Measurements from ENCODE around the gene ITGA6. TPM values are rescaled to one million over a fixed set of nuclear protein-coding genes. Genes with fewer than 3 reads are reported as not detected.

The ITGA6 gene
- total RNA-seq, 6 experiments from 2014 or later: 10.7 to 26.8 (median 17.2) TPM

DNA sequence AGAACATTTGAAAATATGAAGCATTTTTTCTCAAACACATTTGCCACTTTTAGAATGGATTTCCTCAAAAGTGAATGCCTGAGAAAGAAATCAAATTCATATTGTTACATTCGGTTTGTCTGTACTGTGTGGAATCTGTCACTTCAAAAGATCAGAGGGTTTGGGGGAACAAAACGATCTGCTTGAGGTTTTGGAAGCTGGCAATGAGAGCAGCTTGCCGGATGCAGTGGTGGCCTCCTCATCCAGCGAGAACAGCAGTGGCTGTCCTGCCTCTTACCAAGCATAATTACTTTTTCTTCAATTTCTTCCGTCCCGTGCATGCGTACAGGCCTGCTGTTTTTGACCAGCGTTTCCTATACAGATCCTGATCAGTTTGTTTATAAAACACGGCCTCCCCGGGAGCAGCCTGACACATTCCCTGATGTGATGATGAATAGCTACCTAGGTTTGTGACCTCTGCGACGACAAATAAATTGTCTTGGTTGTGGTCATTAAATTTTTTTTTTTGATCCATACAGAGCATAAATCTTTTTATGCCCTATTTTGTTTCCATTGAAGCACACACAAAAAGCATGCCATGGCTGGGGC is 45.2 kb downstream of the ITGA6 start:
- no peaks in the 10 kb centered on the region for H3K36me3 ChIP-seq
- 85% methylated on average over 7 of the region's 12 CpGs for WGBS (ENCODE audit: insufficient coverage, low coverage, low lambda C conversion rate, missing lambda C conversion rate)
- DNase-seq: no peak
- intact Hi-C loops (cut with DNase I): no loop called here
- H3K4me3 ChIP-seq: no peak overlapping the region
- TF ChIP-seq, protein P1, sequence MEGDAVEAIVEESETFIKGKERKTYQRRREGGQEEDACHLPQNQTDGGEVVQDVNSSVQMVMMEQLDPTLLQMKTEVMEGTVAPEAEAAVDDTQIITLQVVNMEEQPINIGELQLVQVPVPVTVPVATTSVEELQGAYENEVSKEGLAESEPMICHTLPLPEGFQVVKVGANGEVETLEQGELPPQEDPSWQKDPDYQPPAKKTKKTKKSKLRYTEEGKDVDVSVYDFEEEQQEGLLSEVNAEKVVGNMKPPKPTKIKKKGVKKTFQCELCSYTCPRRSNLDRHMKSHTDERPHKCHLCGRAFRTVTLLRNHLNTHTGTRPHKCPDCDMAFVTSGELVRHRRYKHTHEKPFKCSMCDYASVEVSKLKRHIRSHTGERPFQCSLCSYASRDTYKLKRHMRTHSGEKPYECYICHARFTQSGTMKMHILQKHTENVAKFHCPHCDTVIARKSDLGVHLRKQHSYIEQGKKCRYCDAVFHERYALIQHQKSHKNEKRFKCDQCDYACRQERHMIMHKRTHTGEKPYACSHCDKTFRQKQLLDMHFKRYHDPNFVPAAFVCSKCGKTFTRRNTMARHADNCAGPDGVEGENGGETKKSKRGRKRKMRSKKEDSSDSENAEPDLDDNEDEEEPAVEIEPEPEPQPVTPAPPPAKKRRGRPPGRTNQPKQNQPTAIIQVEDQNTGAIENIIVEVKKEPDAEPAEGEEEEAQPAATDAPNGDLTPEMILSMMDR (IDR thresholded peaks at IDR 0.05): no peak
- no peak for TF ChIP-seq POLR2A (IDR thresholded peaks at IDR 0.05)
- H3K27ac ChIP-seq: no peak overlapping the region
- ATAC-seq: no peak
- no peaks in the 10 kb centered on the region for H3K9me3 ChIP-seq
- no peaks in the 10 kb centered on the region for H3K27me3 ChIP-seq
- H3K4me1 ChIP-seq: no peaks in the 10 kb centered on the region

DNA sequence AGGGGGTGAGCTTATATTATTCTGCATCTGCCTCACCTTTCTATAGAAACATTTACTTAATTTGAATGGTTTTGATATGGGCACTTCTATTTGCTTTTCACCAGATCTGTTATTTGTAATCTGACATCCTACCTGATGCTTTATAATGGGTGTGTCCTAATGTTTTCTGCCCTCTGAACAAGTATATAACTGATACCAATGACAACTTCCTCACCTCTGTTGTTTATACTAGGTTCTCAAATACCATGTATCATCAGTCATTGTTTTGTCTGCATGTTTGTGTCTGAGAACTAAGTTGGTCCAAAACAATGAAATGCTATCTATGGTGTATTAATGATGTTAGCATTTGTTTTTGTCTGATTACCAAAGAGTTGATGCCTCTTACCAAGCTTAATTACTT is 45.8 kb downstream of the ITGA6 start:
- Histone ChIP-seq H3K4me3 (no peak overlapping the region), H3K27me3 (no peaks in the 10 kb centered on the region), H3K9me3 (no peaks in the 10 kb centered on the region), H3K36me3 (no peaks in the 10 kb centered on the region), H3K27ac (no peak overlapping the region), H3K4me1 (no peaks in the 10 kb centered on the region)
- no peak for ATAC-seq
- no peak for TF ChIP-seq POLR2A (IDR thresholded peaks at IDR 0.05)
- TF ChIP-seq, protein P1 (IDR thresholded peaks at IDR 0.05): no peak
- DNase-seq: no peak
- intact Hi-C loops (cut with DNase I): no loop called here

DNA sequence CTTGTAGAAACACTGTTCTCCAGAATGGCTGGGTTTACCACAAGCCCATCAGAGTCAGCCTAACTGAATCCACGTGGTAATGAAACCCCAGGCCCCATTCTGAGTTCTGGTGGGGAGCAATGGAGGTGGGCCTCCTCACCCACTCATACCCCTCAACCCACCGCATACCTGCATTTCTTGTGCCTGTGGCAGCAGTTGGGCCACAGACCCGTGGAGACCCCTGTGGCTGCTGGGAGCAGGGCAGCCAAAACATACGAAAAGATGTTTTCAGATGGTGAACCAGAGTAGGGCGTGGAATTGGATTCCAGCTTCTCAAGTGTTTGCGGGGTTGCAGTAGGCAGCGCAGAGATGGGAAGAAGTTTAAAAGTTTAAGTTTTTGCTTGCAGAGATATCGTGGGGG is 51.0 kb downstream of the ITGA6 start:
- TF ChIP-seq POLR2A (IDR thresholded peaks at IDR 0.05): no peak
- TF ChIP-seq, protein P1 (IDR thresholded peaks at IDR 0.05): no peak
- ATAC-seq (no peak), DNase-seq (no peak)
- Histone ChIP-seq H3K9me3 (no peaks in the 10 kb centered on the region), H3K27me3 (no peaks in the 10 kb centered on the region), H3K4me1 (peaks cover 0 to 5% (median 0%) of the 10 kb centered on the region in 4 donors), H3K36me3 (no peaks in the 10 kb centered on the region), H3K27ac (no peak overlapping the region), H3K4me3 (no peak overlapping the region)
- intact Hi-C loops (cut with DNase I): no loop called here
- WGBS (ENCODE audit: insufficient coverage, low coverage, low lambda C conversion rate, missing lambda C conversion rate): 97% methylated on average over 6 of the region's 8 CpGs

DNA sequence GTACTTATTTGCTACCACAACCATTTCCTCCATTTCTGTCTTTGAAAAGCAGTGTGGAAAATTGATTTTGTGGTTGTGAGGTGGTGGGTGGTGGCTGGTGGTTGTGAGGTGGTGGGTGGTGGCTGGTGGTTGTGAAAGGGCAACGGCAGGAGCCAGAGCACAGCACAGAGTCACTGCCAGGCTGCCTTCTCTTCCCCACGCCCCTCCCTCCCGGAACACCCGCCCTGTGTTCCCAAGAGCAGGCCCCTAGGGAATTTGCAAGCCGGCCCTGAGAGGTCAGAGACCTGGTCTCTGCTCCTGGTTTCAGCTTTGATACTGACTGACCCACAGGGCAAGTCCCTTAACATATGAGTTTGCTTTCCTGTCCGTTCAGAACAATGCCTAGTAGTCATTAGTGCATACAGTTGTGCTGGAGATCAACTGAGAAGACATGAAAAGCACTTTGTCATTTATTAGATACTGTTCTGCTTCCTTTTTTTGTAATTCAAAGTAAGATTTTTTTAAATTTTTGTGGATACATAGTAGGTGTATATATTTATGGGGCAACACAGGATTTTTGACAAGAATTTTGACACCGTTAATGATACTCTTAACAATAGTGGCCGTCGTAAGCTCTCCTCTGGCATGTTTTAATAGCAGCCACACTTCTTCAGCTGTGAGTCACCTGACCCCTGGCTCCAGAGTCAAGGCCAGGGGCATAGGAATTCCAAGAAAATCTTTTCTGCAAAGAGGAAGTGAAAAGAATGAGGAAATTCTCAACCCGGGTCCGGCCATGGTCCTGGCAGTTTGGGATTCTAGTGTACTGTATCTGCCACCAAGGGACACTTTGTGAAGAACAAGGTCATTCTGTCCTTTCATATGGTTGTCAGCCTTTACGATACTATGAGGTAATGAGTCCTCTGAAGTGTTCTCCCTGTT is 53.2 kb downstream of the ITGA6 start:
- Histone ChIP-seq H3K36me3 (no peaks in the 10 kb centered on the region), H3K9me3 (no peaks in the 10 kb centered on the region), H3K4me1 (peaks cover 0 to 5% (median 0%) of the 10 kb centered on the region in 4 donors), H3K27ac (no peak overlapping the region), H3K4me3 (no peak overlapping the region), H3K27me3 (no peaks in the 10 kb centered on the region)
- intact Hi-C loops (cut with DNase I): no loop called here
- WGBS (ENCODE audit: insufficient coverage, low coverage, low lambda C conversion rate, missing lambda C conversion rate): 41% methylated on average over 6 of the region's 12 CpGs
- DNase-seq (peak in 1 of 3 donors; percentile 37), ATAC-seq (peak; percentile 79 to 89 (median 88))
- no peak for TF ChIP-seq POLR2A (IDR thresholded peaks at IDR 0.05)
- TF ChIP-seq, protein P1 (IDR thresholded peaks at IDR 0.05): no peak
